HFF-Myc (cell line): Measurements from ENCODE around the gene PRKCA.

ENCODE experiments used
- DNase-seq: peaks from one replicate; pipeline ENCODE4 v3.0.0-alpha.2; 2011; ENCODE audit warnings: low read depth; ENCODE audit errors: extremely low read depth
- H3K4me3 ChIP-seq: replicated peaks from 2 replicates; pipeline ENCODE4 v1.5.1; 2011; ENCODE audit warnings: low read depth, mild to moderate bottlenecking, control low read depth, low read length
- CTCF ChIP-seq: IDR thresholded peaks from 2 replicates; pipeline ENCODE4 v1.5.1; 2012; ENCODE audit warnings: mild to moderate bottlenecking, low read depth, low read length, control low read depth; ENCODE audit errors: missing control alignments

The PRKCA gene

GRCh38 chr17:66625311-66625767 lies 322.9 kb downstream of the PRKCA start:
- no peak overlapping the region for H3K4me3 ChIP-seq
- DNase-seq, result no peak
- peak; percentile 22 for TF ChIP-seq CTCF

GRCh38 chr17:66627985-66628384 lies 325.6 kb downstream of the PRKCA start:
- DNase-seq, result no peak
- TF ChIP-seq CTCF, result no peak
- no peak overlapping the region for H3K4me3 ChIP-seq

GRCh38 chr17:66629762-66630161 lies 327.3 kb downstream of the PRKCA start:
- H3K4me3 ChIP-seq, result no peak overlapping the region
- no peak for DNase-seq
- TF ChIP-seq CTCF, result no peak

GRCh38 chr17:66630379-66630778 lies 328.0 kb downstream of the PRKCA start:
- no peak overlapping the region for H3K4me3 ChIP-seq
- TF ChIP-seq CTCF, result no peak
- no peak for DNase-seq

- no peak for TF ChIP-seq CTCF
- no peak for DNase-seq
- H3K4me3 ChIP-seq, result no peak overlapping the region
Measured at GRCh38 chr17:66630828-66631472, 328.5 kb downstream of the PRKCA start.

- DNase-seq, result no peak
- no peak overlapping the region for H3K4me3 ChIP-seq
- no peak for TF ChIP-seq CTCF
Measured at GRCh38 chr17:66632731-66633130, 330.3 kb downstream of the PRKCA start.
